Skeletal muscle satellite cell (primary cell): Measurements from ENCODE around the gene AMDHD2.
A peak's percentile ranks its signal among the peaks of the same experiment; 100 is the strongest.

Experiments
- H3K27me3 ChIP-seq: 2 replicates; pipeline ENCODE4 v1.7.0; 2013; ENCODE audit warnings: low read length; ENCODE audit not compliant: control insufficient read depth, insufficient read depth
- H3K36me3 ChIP-seq: 2 replicates; pipeline ENCODE4 v1.7.0; 2013; ENCODE audit warnings: mild to moderate bottlenecking, control low read depth, low read length; ENCODE audit not compliant: insufficient read depth
- H3K4me1 ChIP-seq: 2 replicates; pipeline ENCODE4 v1.7.0; 2013; ENCODE audit warnings: low read length; ENCODE audit not compliant: control insufficient read depth, insufficient read depth
- H3K4me2 ChIP-seq: 2 replicates; pipeline ENCODE4 v1.7.0; 2013; ENCODE audit warnings: mild to moderate bottlenecking, low read length
- H3K4me3 ChIP-seq: 2 replicates; pipeline ENCODE4 v1.7.0; 2013; ENCODE audit warnings: low read length
- H3K9ac ChIP-seq: 2 replicates; pipeline ENCODE4 v1.7.0; 2013; ENCODE audit warnings: mild to moderate bottlenecking, low read depth, low read length, moderate library complexity
- H3K9me3 ChIP-seq: replicated peaks from 2 replicates; pipeline ENCODE4 v1.7.0; 2013; ENCODE audit warnings: mild to moderate bottlenecking, control low read depth, low read length

The AMDHD2 gene

GRCh38 chr16:2514333-2515179 is 5.6 kb upstream of the AMDHD2 start:
- Histone ChIP-seq H3K9me3 (no peaks in the 10 kb centered on the region), H3K36me3 (peaks cover 10% of the 10 kb centered on the region), H3K4me2 (peak overlapping the region; percentile 99), H3K4me1 (peaks cover 57% of the 10 kb centered on the region), H3K9ac (peak overlapping the region; percentile 93), H3K4me3 (peak overlapping the region; percentile 90), H3K27me3 (no peaks in the 10 kb centered on the region)

- H3K36me3 ChIP-seq = peaks cover 10% of the 10 kb centered on the region
- no peaks in the 10 kb centered on the region for H3K9me3 ChIP-seq
- H3K9ac ChIP-seq = peak overlapping the region; percentile 93
- peaks cover 58% of the 10 kb centered on the region for H3K4me1 ChIP-seq
- H3K27me3 ChIP-seq = no peaks in the 10 kb centered on the region
- peak overlapping the region; percentile 90 for H3K4me3 ChIP-seq
- peak overlapping the region; percentile 99 for H3K4me2 ChIP-seq
Observed at GRCh38 chr16:2515180-2515851, 4.9 kb upstream of the AMDHD2 start.

- H3K9me3 ChIP-seq = no peaks in the 10 kb centered on the region
- H3K27me3 ChIP-seq = no peaks in the 10 kb centered on the region
- peaks cover 60% of the 10 kb centered on the region for H3K4me1 ChIP-seq
- H3K4me3 ChIP-seq = peak overlapping the region; percentile 90
- peaks cover 16% of the 10 kb centered on the region for H3K36me3 ChIP-seq
- peak overlapping the region; percentile 99 for H3K4me2 ChIP-seq
- peak overlapping the region; percentile 93 for H3K9ac ChIP-seq
Observed at GRCh38 chr16:2516391-2517240, 3.6 kb upstream of the AMDHD2 start.

GRCh38 chr16:2517954-2518605 is 2.1 kb upstream of the AMDHD2 start:
- Histone ChIP-seq H3K4me3 (no peak overlapping the region), H3K9ac (peak overlapping the region; percentile 31)

GRCh38 chr16:2518823-2519710 is 1.1 kb upstream of the AMDHD2 start:
- Histone ChIP-seq H3K27me3 (no peaks in the 10 kb centered on the region), H3K36me3 (peaks cover 31% of the 10 kb centered on the region), H3K4me2 (peak overlapping the region; percentile 55), H3K9ac (peak overlapping the region; percentile 35), H3K4me3 (no peak overlapping the region), H3K9me3 (no peaks in the 10 kb centered on the region), H3K4me1 (peaks cover 53% of the 10 kb centered on the region)

More at GRCh38 chr16:2517954-2518605, 2.1 kb upstream of the AMDHD2 start:
- Histone ChIP-seq H3K9me3 (no peaks in the 10 kb centered on the region), H3K27me3 (no peaks in the 10 kb centered on the region), H3K36me3 (peaks cover 21% of the 10 kb centered on the region), H3K4me2 (peak overlapping the region; percentile 50), H3K4me1 (peaks cover 57% of the 10 kb centered on the region)

GRCh38 chr16:2519711-2520080 is 475 bp upstream of the AMDHD2 start:
- Histone ChIP-seq H3K4me2 (peak overlapping the region; percentile 55), H3K4me3 (no peak overlapping the region), H3K4me1 (peaks cover 53% of the 10 kb centered on the region), H3K36me3 (peaks cover 36% of the 10 kb centered on the region), H3K27me3 (no peaks in the 10 kb centered on the region), H3K9ac (peak overlapping the region; percentile 35), H3K9me3 (no peaks in the 10 kb centered on the region)

- Histone ChIP-seq H3K27me3 (no peaks in the 10 kb centered on the region), H3K9ac (peak overlapping the region; percentile 84), H3K4me1 (peaks cover 45% of the 10 kb centered on the region), H3K9me3 (no peaks in the 10 kb centered on the region), H3K4me2 (peak overlapping the region; percentile 98), H3K36me3 (peaks cover 36% of the 10 kb centered on the region), H3K4me3 (peak overlapping the region; percentile 84)
Observed at GRCh38 chr16:2520784-2521531, 787 bp downstream of the AMDHD2 start.

- H3K36me3 ChIP-seq = peaks cover 53% of the 10 kb centered on the region
- H3K4me2 ChIP-seq = no peak overlapping the region
- H3K27me3 ChIP-seq = no peaks in the 10 kb centered on the region
- H3K4me3 ChIP-seq = no peak overlapping the region
- no peak overlapping the region for H3K9ac ChIP-seq
- peaks cover 16% of the 10 kb centered on the region for H3K4me1 ChIP-seq
- H3K9me3 ChIP-seq = no peaks in the 10 kb centered on the region
Observed at GRCh38 chr16:2523801-2524231, 3.6 kb downstream of the AMDHD2 start.

GRCh38 chr16:2524339-2524938 is 4.3 kb downstream of the AMDHD2 start:
- peaks cover 10% of the 10 kb centered on the region for H3K4me1 ChIP-seq
- peaks cover 55% of the 10 kb centered on the region for H3K36me3 ChIP-seq
- no peaks in the 10 kb centered on the region for H3K27me3 ChIP-seq
- no peak overlapping the region for H3K9ac ChIP-seq
- H3K9me3 ChIP-seq = no peaks in the 10 kb centered on the region
- no peak overlapping the region for H3K4me2 ChIP-seq
- no peak overlapping the region for H3K4me3 ChIP-seq
